GM21526 (cell line): ENCODE data around the gene EED.

ENCODE experiments used
- ATAC-seq: cut with Tn5 transposase; IDR thresholded peaks from one replicate; pipeline ENCODE4 v1.9.1; 2021; ENCODE audit warnings: moderate library complexity; ENCODE audit not compliant: unreplicated experiment, low FRiP score

EED gene

DNA sequence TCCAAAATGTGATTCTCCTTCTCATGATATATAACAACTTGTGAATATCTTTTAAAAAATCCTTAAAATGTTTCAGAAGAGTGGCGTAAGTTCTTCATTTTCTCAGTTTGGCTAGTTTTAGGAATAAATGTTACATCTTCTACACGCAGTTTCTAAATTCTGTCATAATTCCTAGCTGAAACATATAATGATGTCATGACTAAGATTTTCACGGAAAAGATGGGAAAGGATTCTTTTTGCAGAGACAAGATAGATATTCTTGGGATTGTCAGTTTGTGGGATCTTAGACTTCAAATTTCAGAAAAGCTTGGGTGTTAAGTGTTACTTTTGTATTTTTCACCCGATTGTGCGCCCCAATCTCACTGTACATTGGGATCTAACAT lies 1.7 kb downstream of the EED start:
- no peak for ATAC-seq

DNA sequence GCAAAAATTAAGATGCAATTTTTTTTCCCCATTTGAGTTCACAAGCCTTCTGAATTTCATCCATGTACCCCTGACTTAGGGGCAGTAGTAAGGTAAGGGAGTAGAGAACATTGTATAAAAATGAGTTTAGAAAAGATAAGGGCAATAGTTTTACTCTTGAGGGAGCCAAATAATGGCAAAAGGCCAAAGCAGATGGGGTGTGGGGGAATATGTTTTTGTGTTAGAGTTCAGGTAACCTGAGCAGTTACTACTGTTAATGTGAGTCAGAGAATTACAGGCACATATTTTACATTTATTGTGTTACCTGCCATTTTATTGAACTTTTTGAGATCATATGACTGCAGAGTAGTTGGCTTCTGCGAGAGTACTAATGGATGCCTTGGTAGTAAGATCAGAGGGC lies 3.1 kb downstream of the EED start:
- ATAC-seq = no peak

GRCh38 chr11:86248609-86249008 lies 4.1 kb downstream of the EED start:
- no peak for ATAC-seq

DNA sequence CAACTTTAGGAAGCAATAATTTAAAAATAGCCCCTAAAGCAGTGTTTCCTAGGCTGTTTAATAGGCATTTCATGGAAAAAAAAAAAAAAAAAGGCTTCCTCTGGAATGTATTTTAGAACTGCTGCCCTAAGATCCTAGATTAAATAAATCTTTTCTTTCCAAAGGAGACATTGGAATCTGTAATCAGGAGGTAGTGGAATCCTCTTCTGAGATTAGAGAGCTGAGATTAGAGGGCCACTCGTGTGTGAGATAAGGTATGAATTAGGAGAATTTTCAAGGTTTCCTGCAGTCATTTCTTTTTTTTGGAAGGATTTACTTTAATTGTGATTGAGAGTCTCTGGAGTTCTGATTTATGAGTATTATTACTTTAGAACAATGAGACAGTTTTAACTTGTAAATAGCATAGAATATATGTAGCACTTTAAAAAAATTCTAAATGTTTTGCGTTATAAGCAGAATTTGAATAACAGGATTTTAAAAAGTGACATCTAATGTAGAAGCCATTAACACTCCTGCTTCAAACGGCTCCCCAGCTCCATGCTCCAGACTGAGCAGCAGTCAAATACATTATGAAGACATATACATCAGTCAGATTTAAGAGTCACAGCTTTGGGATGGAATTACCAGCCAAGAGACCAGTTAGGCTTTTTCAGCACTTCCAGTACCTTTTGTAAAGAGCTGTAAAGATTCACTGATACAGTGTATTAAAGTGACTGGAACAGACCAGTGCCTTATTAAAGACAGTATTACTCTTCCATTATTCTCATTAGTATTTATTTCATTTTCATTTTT lies 5.0 kb downstream of the EED start:
- no peak for ATAC-seq

GRCh38 chr11:86251345-86251744 lies 6.8 kb downstream of the EED start:
- ATAC-seq = no peak

GRCh38 chr11:86255896-86256295 lies 11.3 kb downstream of the EED start:
- ATAC-seq = peak; percentile 94

DNA sequence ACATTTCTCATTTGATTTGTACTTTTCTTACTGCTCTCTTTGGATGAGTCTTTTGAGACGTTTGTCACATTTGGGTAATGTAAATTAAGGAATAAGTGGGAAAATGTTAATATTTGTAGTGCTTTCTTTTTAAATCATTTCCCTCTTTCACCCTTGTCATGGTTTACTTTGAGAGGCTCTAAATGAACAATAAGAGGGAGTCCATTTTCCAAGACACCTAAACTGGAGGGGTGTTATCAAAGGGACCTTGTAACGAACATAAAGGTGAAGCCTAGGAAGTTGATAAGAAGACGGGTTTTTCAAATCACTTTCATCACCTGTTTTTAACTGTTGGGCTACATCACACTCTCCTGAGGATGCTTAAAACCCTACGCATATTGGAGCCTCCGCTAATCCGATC lies 12.1 kb downstream of the EED start:
- no peak for ATAC-seq

- no peak for ATAC-seq
Observed at GRCh38 chr11:86257446-86257845, 12.9 kb downstream of the EED start.

GRCh38 chr11:86259730-86260129 lies 15.2 kb downstream of the EED start:
- ATAC-seq = no peak

GRCh38 chr11:86261328-86261727 lies 16.8 kb downstream of the EED start:
- no peak for ATAC-seq

DNA sequence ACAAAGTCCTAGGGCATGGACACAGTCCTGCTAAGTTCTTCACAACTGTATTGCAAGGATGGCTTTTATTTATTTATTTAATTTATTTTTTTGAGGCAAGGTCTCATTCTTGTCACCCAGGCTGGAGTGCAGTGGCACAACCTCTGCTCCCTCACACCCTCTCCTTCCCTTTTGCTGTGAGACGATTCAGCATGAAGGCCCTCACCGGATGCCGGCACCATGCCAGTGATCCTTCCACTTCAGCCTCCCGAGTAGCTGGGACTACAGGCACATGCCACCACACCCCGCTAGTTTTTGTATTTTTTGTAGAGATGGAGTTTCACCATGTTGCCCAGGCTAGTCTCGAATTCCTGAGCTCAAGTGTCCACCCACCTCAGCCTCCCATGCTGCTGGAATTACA lies 17.8 kb downstream of the EED start:
- ATAC-seq = no peak

DNA sequence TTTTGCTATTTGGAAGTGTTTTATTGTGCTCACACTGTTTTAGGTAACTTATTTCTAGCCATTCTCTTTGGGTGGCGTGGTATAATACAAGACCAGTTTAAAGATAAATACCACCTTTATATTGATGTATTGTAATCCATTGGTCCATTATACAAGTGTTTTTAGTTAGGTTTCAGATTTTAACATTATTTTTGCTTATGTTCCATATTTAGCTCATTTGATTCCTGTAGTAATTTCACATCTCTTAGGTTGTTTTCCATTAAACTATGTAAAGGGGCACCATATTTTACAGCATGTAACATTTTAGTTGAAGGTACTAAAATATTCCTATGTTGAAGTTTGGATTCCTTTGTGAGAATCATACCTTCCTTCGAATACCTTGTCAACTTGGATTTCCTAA lies 20.1 kb downstream of the EED start:
- ATAC-seq = no peak

DNA sequence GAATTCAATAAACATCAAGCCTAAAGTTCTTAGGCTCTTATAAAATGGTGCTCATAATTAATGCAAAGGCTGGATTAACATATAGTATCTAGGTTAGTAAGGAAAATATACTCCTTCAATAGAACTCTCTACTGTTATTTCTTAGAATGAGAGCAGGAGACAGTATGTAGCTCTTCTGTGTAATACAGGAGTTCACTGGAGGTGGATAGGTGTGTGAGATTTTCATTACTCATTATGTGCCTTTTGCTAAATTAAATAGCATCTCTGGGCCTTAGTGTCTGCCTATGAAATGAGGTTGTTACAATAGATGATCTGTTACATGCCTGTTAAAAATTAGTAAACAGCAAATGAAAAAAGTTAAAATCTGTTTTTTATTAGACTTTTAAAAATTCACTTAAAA lies 20.6 kb downstream of the EED start:
- no peak for ATAC-seq

DNA sequence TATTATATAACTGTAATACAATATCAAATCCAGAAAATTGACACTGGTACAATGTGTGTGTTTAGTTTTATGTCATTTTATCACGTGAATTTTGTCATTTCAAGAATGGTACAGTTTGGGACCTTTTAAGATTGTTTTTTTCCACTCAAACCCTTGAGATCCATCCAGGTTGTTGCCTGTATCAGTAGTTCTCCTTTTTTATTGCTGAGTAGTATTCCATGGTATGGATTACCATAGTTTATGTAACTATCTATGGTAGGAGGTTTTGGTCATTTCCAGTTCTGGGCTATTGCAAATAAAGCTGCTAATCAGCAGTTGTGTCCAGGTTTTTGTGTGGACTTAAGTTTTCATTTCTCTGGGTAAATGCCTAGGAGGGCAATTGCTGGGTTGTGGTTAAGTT lies 25.1 kb downstream of the EED start:
- no peak for ATAC-seq

DNA sequence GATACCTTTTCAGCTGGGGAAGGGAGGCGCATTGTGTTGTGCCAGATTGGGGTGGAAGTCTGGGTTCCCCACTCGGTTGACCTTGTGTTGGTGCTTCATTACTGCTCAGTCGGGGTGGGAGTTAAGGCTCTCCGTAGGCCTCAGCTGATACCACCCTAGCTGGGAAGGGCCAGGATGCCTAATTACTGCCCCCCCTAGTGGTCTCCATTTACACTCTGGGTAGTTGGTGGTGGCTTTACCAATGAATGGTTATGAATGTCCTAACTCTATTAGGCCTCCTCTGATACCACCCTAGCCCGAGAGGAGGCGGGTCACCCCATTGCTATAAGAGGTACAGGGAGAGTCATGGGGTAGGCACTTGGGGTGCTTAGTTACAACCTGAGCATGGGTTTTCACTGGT lies 29.9 kb downstream of the EED start:
- no peak for ATAC-seq

- ATAC-seq = no peak
Observed at GRCh38 chr11:86274999-86275398, 30.4 kb downstream of the EED start.

GRCh38 chr11:86275493-86276370 lies 31.2 kb downstream of the EED start:
- no peak for ATAC-seq

GRCh38 chr11:86277741-86278140 lies 33.2 kb downstream of the EED start:
- ATAC-seq = no peak

DNA sequence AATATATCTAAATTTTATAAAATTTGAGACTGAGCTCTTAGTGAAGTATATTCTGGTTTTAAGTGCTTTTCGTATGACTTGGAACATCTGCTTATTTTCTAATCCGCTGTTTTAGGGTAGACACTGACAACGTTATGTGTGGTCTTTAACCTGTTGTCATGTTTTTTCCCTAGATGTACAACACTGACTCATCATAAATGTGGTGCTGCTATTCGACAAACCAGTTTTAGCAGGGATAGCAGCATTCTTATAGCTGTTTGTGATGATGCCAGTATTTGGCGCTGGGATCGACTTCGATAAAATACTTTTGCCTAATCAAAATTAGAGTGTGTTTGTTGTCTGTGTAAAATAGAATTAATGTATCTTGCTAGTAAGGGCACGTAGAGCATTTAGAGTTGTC lies 33.7 kb downstream of the EED start:
- no peak for ATAC-seq

DNA sequence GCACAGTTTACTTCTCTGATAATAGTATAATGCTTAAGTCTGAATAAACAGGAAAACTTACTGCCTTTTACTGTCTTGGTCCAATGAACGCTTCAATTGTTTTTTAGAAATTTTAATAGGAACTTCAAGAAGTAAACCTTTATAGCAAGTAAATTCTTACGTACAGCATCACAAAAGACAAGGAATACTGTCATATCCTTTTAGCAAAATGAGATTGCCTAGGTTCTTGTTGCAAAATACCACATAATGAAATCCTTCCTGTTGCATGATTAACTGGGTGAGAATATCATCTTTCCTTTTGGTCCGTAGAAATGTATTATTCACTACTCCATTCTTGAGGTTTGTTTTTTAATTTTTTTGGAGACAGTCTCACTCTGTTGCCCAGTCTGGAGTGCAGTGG lies 35.2 kb downstream of the EED start:
- no peak for ATAC-seq

DNA sequence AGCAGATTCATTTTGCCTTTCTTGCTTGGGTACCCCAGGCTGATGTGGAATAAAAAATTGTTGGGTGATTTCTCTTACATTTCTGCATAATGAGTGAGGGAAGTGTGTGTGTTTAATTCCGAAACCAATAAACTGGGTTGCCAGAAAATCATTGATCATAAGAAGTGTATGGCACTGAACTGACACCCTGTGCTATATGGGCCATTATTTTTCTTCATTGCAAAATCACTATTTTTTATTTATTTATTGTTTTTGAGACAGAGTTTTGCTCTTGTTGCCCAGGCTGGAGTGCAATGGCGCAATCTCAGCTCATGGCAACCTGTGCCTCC lies 42.9 kb downstream of the EED start:
- peak; percentile 7 for ATAC-seq
